OCI-LY1 (cell line): ENCODE data around the gene EIF2S2.

ENCODE experiments used
- EZH2 ChIP-seq: fragments of 200-600 bp; sonication (generic), shearing (Covaris generic); IDR thresholded peaks from 2 replicates; pipeline ENCODE4 v1.8.0; 2017; ENCODE audit warnings: borderline replicate concordance, mixed run types, mild to moderate bottlenecking, antibody characterized with exemption, low read length, moderate library complexity, mixed read lengths
- TF ChIP-seq, protein P1 (sequence below): fragments of 200-600 bp; sonication (generic), shearing (Covaris generic); IDR thresholded peaks from 2 replicates; pipeline ENCODE4 v1.5.1; 2017; ENCODE audit warnings: mild to moderate bottlenecking, antibody characterized with exemption, low read length, moderate library complexity, mixed read lengths

DNA sequence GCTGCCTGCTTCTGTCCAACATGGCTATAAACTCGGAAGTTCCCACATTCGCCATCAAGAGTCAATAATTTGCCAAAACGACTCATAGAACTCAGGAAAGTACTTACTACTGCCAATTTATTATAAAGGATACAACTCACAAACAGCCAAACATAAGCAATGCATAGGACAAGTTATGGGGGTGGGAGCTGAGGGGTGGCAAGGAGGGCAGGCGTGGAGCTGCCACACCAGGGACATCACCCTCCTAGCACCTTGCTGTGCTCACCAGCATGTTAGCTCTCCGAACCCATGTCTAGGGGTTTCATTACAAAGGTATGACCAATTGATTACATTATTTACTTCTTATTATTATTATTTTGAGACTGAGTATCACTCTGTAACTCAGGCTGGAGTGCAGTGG, 12.4 kb downstream of the EIF2S2 start:
- TF ChIP-seq, protein P1, sequence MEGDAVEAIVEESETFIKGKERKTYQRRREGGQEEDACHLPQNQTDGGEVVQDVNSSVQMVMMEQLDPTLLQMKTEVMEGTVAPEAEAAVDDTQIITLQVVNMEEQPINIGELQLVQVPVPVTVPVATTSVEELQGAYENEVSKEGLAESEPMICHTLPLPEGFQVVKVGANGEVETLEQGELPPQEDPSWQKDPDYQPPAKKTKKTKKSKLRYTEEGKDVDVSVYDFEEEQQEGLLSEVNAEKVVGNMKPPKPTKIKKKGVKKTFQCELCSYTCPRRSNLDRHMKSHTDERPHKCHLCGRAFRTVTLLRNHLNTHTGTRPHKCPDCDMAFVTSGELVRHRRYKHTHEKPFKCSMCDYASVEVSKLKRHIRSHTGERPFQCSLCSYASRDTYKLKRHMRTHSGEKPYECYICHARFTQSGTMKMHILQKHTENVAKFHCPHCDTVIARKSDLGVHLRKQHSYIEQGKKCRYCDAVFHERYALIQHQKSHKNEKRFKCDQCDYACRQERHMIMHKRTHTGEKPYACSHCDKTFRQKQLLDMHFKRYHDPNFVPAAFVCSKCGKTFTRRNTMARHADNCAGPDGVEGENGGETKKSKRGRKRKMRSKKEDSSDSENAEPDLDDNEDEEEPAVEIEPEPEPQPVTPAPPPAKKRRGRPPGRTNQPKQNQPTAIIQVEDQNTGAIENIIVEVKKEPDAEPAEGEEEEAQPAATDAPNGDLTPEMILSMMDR: no peak
- no peak for TF ChIP-seq EZH2
